Immature natural killer cell (primary cell): ENCODE results near the gene SLC45A1. TPM values are rescaled to one million over a fixed set of nuclear protein-coding genes. Genes with fewer than 3 reads are reported as not detected.
"Not testable (repeated sequence)": the region's sequence is repeated elsewhere in the genome, so short reads cannot be mapped to it uniquely, and the experiment has no call there.

Experiments
- DNase-seq, 3 donors: peaks; one replicate each; pipeline ENCODE4 v3.0.0; 2022; ENCODE audit warnings: mixed read lengths in 1 of 3
- H3K27ac Mint-ChIP-seq, 6 donors: one replicate each; pipeline ENCODE4 v1.8.0; 2020; ENCODE audit warnings: mixed read lengths in 6 of 6, mild to moderate bottlenecking in 5 of 6, inconsistent platforms in 4 of 6, moderate library complexity in 3 of 6
- H3K27me3 Mint-ChIP-seq, 3 donors: one replicate each; pipeline ENCODE4 v1.8.0; 2020 to 2021; ENCODE audit warnings: low read depth in 3 of 3, mild to moderate bottlenecking in 3 of 3, mixed read lengths in 3 of 3, moderate library complexity in 3 of 3, inconsistent platforms in 1 of 3
- H3K36me3 Mint-ChIP-seq, 3 donors: one replicate each; pipeline ENCODE4 v1.8.0; 2020; ENCODE audit warnings: mixed read lengths in 3 of 3, inconsistent platforms in 2 of 3, mild to moderate bottlenecking in 2 of 3
- H3K4me1 Mint-ChIP-seq, 2 donors: one replicate each; pipeline ENCODE4 v1.8.0; 2020; ENCODE audit warnings: inconsistent platforms in 2 of 2, mild to moderate bottlenecking in 2 of 2, mixed read lengths in 2 of 2, moderate library complexity in 1 of 2
- H3K4me3 Mint-ChIP-seq, 5 donors: one replicate each; pipeline ENCODE4 v1.8.0; 2020; ENCODE audit warnings: mild to moderate bottlenecking in 5 of 5, mixed read lengths in 5 of 5, inconsistent platforms in 3 of 5, moderate library complexity in 3 of 5
- H3K9me3 Mint-ChIP-seq, 6 donors: one replicate each; pipeline ENCODE4 v1.8.0; 2020; ENCODE audit warnings: mild to moderate bottlenecking in 6 of 6, mixed read lengths in 6 of 6, inconsistent platforms in 4 of 6, moderate library complexity in 3 of 6
- polyA plus RNA-seq, 3 donors: library from polyadenylated mRNA; unstranded; fragments of 300-500 nt; fragmentation: Illumina TruSeq; gene quantifications; one replicate each; pipeline ENCODE4 v1.2.3, GENCODE V29; 2021

SLC45A1 gene
- polyA plus RNA-seq, 3 donors from 2014 or later: 0.16 to 0.39 TPM; not detected in 1

- no peak overlapping the region for H3K4me3 Mint-ChIP-seq
These were observed 60.3 kb downstream of the SLC45A1 start for GRCh38 chr1:8378178-8378577.

GRCh38 chr1:8378981-8379470, 61.1 kb downstream of the SLC45A1 start:
- Mint-ChIP-seq H3K4me3 (peak overlapping the region in 4 of 5 donors; percentile 30 to 73 (median 49)), H3K9me3 (no peaks in the 10 kb centered on the region), H3K4me1 (peaks cover 66 to 75% of the 10 kb centered on the region in 2 donors)

More at GRCh38 chr1:8378178-8378577, 60.3 kb downstream of the SLC45A1 start:
- Mint-ChIP-seq H3K27me3 (peaks cover 0 to 2% (median 0%) of the 10 kb centered on the region in 3 donors), H3K27ac (no peak overlapping the region), H3K9me3 (no peaks in the 10 kb centered on the region), H3K36me3 (peaks cover 0 to 4% (median 0%) of the 10 kb centered on the region in 3 donors), H3K4me1 (peaks cover 59 to 71% of the 10 kb centered on the region in 2 donors)
- DNase-seq: no peak

GRCh38 chr1:8379513-8380186, 61.7 kb downstream of the SLC45A1 start:
- no peaks in the 10 kb centered on the region for H3K9me3 Mint-ChIP-seq
- peaks cover 69 to 78% of the 10 kb centered on the region in 2 donors for H3K4me1 Mint-ChIP-seq
- peaks cover 0 to 2% (median 0%) of the 10 kb centered on the region in 3 donors for H3K27me3 Mint-ChIP-seq
- H3K36me3 Mint-ChIP-seq: peaks cover 0 to 4% (median 0%) of the 10 kb centered on the region in 3 donors
- no peak for DNase-seq
- H3K4me3 Mint-ChIP-seq: peak overlapping the region; percentile 21 to 73 (median 33)
- H3K27ac Mint-ChIP-seq: peak overlapping the region in 1 of 6 donors; percentile 72

More at GRCh38 chr1:8378981-8379470, 61.1 kb downstream of the SLC45A1 start:
- DNase-seq: peak; percentile 17 to 22 (median 19)
- H3K27ac Mint-ChIP-seq: peak overlapping the region in 4 of 6 donors; percentile 49 to 91 (median 66)
- H3K36me3 Mint-ChIP-seq: peaks cover 0 to 4% (median 0%) of the 10 kb centered on the region in 3 donors
- H3K27me3 Mint-ChIP-seq: peaks cover 0 to 2% (median 0%) of the 10 kb centered on the region in 3 donors

- not testable (repeated sequence) for H3K27me3 Mint-ChIP-seq, H3K9me3 Mint-ChIP-seq, H3K36me3 Mint-ChIP-seq, H3K27ac Mint-ChIP-seq, DNase-seq, H3K4me3 Mint-ChIP-seq
- peaks cover 69 to 78% of the 10 kb centered on the region in 2 donors for H3K4me1 Mint-ChIP-seq
These were observed 62.4 kb downstream of the SLC45A1 start for GRCh38 chr1:8380310-8380709.

- H3K9me3 Mint-ChIP-seq: no peaks in the 10 kb centered on the region
- no peak for DNase-seq
- H3K27me3 Mint-ChIP-seq: peaks cover 0 to 2% (median 0%) of the 10 kb centered on the region in 3 donors
- peaks cover 0 to 6% (median 0%) of the 10 kb centered on the region in 3 donors for H3K36me3 Mint-ChIP-seq
- no peak overlapping the region for H3K27ac Mint-ChIP-seq
- peaks cover 67 to 72% of the 10 kb centered on the region in 2 donors for H3K4me1 Mint-ChIP-seq
- no peak overlapping the region for H3K4me3 Mint-ChIP-seq
These were observed 63.7 kb downstream of the SLC45A1 start for GRCh38 chr1:8381618-8382017.

GRCh38 chr1:8382051-8382505, 64.2 kb downstream of the SLC45A1 start:
- Mint-ChIP-seq H3K4me1 (peaks cover 72 to 75% of the 10 kb centered on the region in 2 donors), H3K27me3 (peaks cover 0 to 2% (median 0%) of the 10 kb centered on the region in 3 donors), H3K4me3 (peak overlapping the region in 2 of 5 donors; percentile 17 to 24), H3K36me3 (peaks cover 0 to 6% (median 0%) of the 10 kb centered on the region in 3 donors), H3K27ac (no peak overlapping the region), H3K9me3 (no peaks in the 10 kb centered on the region)
- no peak for DNase-seq

- DNase-seq: no peak
These were observed 64.9 kb downstream of the SLC45A1 start for GRCh38 chr1:8382608-8383505.

GRCh38 chr1:8384088-8384487, 66.2 kb downstream of the SLC45A1 start:
- Mint-ChIP-seq H3K27ac (peak overlapping the region in 1 of 6 donors; percentile 36), H3K27me3 (peaks cover 0 to 2% (median 0%) of the 10 kb centered on the region in 3 donors), H3K4me3 (no peak overlapping the region), H3K36me3 (peaks cover 0 to 11% (median 0%) of the 10 kb centered on the region in 3 donors), H3K4me1 (peaks cover 67 to 73% of the 10 kb centered on the region in 2 donors), H3K9me3 (no peaks in the 10 kb centered on the region)
- DNase-seq: no peak

More at GRCh38 chr1:8382608-8383505, 64.9 kb downstream of the SLC45A1 start:
- Mint-ChIP-seq H3K4me1 (peaks cover 77 to 79% of the 10 kb centered on the region in 2 donors), H3K4me3 (peak overlapping the region; percentile 32 to 71 (median 66)), H3K27me3 (peaks cover 0 to 2% (median 0%) of the 10 kb centered on the region in 3 donors), H3K27ac (peak overlapping the region in 5 of 6 donors; percentile 46 to 88 (median 65)), H3K36me3 (peaks cover 0 to 6% (median 0%) of the 10 kb centered on the region in 3 donors), H3K9me3 (no peaks in the 10 kb centered on the region)

- Mint-ChIP-seq H3K9me3 (no peaks in the 10 kb centered on the region), H3K4me1 (peaks cover 62 to 68% of the 10 kb centered on the region in 2 donors), H3K4me3 (no peak overlapping the region), H3K36me3 (peaks cover 0 to 11% (median 0%) of the 10 kb centered on the region in 3 donors), H3K27ac (peak overlapping the region in 1 of 6 donors; percentile 36), H3K27me3 (peaks cover 0 to 2% (median 0%) of the 10 kb centered on the region in 3 donors)
- no peak for DNase-seq
These were observed 66.7 kb downstream of the SLC45A1 start for GRCh38 chr1:8384577-8384976.

- peaks cover 0 to 2% (median 0%) of the 10 kb centered on the region in 3 donors for H3K27me3 Mint-ChIP-seq
- no peak for DNase-seq
- H3K4me1 Mint-ChIP-seq: peaks cover 57 to 58% of the 10 kb centered on the region in 2 donors
- no peak overlapping the region for H3K4me3 Mint-ChIP-seq
- H3K36me3 Mint-ChIP-seq: peaks cover 0 to 11% (median 0%) of the 10 kb centered on the region in 3 donors
- no peaks in the 10 kb centered on the region for H3K9me3 Mint-ChIP-seq
- no peak overlapping the region for H3K27ac Mint-ChIP-seq
These were observed 68.3 kb downstream of the SLC45A1 start for GRCh38 chr1:8386247-8386646.

GRCh38 chr1:8388732-8389562, 71.0 kb downstream of the SLC45A1 start:
- Mint-ChIP-seq H3K4me1 (peaks cover 38 to 40% of the 10 kb centered on the region in 2 donors), H3K27me3 (peaks cover 0 to 2% (median 0%) of the 10 kb centered on the region in 3 donors), H3K9me3 (no peaks in the 10 kb centered on the region), H3K36me3 (peaks cover 0 to 11% (median 0%) of the 10 kb centered on the region in 3 donors), H3K4me3 (no peak overlapping the region), H3K27ac (peak overlapping the region in 1 of 6 donors; percentile 65)
- DNase-seq: no peak

GRCh38 chr1:8389958-8390535, 72.1 kb downstream of the SLC45A1 start:
- Mint-ChIP-seq H3K36me3 (peaks cover 0 to 11% (median 0%) of the 10 kb centered on the region in 3 donors), H3K27ac (peak overlapping the region in 1 of 6 donors; percentile 4), H3K27me3 (peaks cover 0 to 2% (median 0%) of the 10 kb centered on the region in 3 donors), H3K4me3 (no peak overlapping the region), H3K4me1 (peaks cover 38 to 39% of the 10 kb centered on the region in 2 donors), H3K9me3 (no peaks in the 10 kb centered on the region)
- no peak for DNase-seq
